ENCODE results near the gene RELN.

GRCh38 chr7:103797647-103798307 lies 191.7 kb downstream of the RELN start:
- TF ChIP-seq CTCF (IDR thresholded peaks at IDR 0.05) (no peak), POLR2AphosphoS5 (IDR thresholded peaks at IDR 0.05) (no peak), POLR2A (IDR thresholded peaks at IDR 0.05) (no peak), EP300 (IDR thresholded peaks at IDR 0.05) (no peak)

Data from gastroesophageal sphincter (tissue), 3 donors.